Erythroblast (primary cell): ENCODE results near the gene RPS26.

Experiments
- DNase-seq, 2 experiments: peaks; one replicate each; lab custom pipeline; 2025; lab: John Stamatoyannopoulos, UW
- GATA1 ChIP-seq: IDR thresholded peaks from 2 replicates; pipeline ENCODE4 v1.6.1; 2011; ENCODE audit warnings: low read depth, mild to moderate bottlenecking, control low read depth, low read length, moderate library complexity
- POLR2A ChIP-seq: IDR thresholded peaks from 2 replicates; pipeline ENCODE4 v1.6.1; 2011; ENCODE audit warnings: mild to moderate bottlenecking, low read length

The RPS26 gene

DNA sequence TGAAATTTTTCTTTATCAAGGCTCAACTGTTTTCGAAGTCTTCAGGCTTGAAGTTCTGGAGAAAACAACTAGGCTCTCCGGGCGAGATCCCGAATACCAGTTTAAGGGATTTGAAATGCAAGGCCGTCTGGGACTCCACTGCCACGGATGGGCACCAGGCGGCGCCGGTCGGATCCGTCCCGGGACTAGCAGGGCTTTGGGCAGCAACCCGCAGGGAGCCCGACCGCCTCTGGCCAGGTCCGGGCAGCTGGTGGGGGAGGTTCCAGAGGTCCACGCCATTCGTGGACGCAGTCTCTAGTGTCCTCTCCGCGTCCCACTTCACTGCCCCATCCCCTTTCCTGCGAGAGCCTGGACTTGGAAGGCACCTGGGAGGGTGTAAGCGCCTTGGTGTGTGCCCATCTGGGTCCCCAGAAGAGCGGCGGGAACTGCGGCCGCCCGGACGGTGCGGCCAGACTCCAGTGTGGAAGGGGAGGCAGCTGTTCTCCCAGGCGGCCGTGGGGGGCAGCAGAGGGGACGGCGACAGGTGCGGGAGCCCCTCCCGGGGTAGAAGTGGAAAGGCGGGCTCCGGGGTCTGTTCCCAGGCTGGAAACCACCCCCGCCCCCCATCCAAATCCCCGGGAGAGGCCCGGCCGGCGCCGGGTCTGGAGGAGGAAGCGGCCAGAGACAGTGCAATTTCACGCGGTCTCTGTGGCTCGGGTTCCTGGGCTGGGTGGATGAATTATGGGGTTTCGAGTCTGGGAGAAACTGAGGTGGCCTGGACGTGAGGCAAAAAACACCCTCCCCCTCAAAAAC lies 37.4 kb downstream of the RPS26 start:
- DNase-seq: peak; percentile 72 to 79
- TF ChIP-seq POLR2A (no peak), GATA1 (no peak)

DNA sequence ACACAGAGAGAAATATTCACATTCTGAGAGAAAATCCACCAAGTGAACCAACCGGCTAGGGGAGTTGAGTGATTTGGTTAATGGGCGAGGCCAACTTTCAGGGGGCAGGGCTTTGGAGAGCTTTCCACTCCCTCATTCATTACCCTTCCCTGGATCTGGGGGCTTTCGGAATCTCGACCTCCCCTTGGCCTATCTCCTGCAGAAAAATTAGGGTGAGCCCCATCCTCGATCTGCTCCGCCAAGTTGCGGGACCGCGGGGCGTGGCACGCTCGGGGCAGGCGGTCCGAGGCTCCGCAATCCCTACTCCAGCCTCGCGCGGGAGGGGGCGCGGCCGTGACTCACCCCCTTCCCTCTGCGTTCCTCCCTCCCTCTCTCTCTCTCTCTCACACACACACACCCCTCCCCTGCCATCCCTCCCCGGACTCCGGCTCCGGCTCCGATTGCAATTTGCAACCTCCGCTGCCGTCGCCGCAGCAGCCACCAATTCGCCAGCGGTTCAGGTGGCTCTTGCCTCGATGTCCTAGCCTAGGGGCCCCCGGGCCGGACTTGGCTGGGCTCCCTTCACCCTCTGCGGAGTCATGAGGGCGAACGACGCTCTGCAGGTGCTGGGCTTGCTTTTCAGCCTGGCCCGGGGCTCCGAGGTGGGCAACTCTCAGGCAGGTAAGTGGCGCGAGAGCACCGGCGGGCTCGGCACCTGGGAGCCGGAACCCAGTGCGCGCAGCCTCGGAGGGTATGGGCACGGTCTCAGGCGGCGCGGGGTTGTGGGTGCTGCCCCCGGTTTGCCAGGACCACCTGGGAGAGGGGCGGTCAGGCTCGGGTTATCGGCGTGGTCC lies 38.2 kb downstream of the RPS26 start, which contains the start of gene ERBB3:
Gene ERBB3 (plus strand): TSS at position 443 of the 833 bp plus-strand sequence. CDS start 136 bp downstream, at position 579.
- peak; percentile 67 to 85 for DNase-seq
- TF ChIP-seq GATA1 (no peak), POLR2A (no peak)

DNA sequence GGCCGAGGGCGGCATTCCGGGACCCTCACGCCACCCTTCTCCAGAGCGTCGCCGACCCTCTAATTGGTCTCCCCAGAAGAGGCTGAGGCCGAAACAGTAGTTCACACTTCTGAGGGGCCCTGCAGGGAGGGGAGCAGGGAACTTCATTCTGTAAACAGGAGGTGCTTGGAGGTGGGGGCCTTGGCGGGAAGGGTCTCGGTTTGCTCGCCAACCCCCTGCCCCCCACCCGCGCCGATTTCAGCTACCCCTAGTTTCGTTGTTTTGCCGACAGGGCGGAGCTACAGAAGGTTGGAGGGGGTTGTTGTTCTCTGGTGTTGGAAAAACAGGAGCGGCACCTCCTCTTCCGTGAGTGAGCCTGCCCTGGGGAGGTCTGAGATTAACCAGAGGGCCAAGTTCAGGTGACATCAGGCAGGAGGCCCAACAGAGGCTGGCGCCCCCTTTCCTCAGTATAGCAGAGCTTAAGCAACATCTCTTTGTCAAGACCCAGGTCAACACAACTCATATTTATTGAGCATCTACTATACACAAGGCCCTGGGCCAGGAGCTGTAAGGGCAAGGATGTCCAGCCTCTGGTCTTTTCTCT lies 38.9 kb downstream of the RPS26 start:
- TF ChIP-seq GATA1: no peak
- TF ChIP-seq POLR2A: no peak
- DNase-seq: no peak

- no peak for DNase-seq
- no peak for TF ChIP-seq GATA1
- TF ChIP-seq POLR2A: no peak
Measured at GRCh38 chr12:56081393-56082347, 40.0 kb downstream of the RPS26 start.

- TF ChIP-seq GATA1 (no peak), POLR2A (no peak)
- no peak for DNase-seq
Measured at GRCh38 chr12:56082382-56082781, 40.7 kb downstream of the RPS26 start.

- no peak for DNase-seq
- TF ChIP-seq GATA1: no peak
- no peak for TF ChIP-seq POLR2A
Measured at GRCh38 chr12:56082967-56083366, 41.2 kb downstream of the RPS26 start.

DNA sequence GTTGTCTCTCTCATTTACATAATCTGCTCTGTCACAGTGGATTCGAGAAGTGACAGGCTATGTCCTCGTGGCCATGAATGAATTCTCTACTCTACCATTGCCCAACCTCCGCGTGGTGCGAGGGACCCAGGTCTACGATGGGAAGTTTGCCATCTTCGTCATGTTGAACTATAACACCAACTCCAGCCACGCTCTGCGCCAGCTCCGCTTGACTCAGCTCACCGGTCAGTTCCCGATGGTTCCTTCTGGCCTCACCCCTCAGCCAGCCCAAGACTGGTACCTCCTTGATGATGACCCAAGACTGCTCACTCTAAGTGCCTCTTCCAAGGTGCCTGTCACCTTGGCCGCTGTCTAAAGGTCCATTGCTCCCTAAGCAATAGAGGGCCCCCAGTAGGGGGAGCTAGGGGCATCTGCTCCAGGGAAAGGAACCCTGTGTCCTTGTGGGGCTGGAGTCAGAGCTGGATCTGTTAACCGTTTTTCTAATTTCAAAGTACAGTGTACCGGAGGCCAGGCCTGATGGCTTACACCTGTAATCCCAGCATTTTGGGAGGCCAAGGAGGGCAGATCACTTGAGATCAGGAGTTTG lies 43.3 kb downstream of the RPS26 start:
- peak; percentile 45 to 57 for DNase-seq
- TF ChIP-seq POLR2A (no peak), GATA1 (no peak)

GRCh38 chr12:56086096-56086495 lies 44.4 kb downstream of the RPS26 start:
- no peak for DNase-seq
- TF ChIP-seq GATA1 (no peak), POLR2A (no peak)

- TF ChIP-seq POLR2A (no peak), GATA1 (no peak)
- DNase-seq: no peak
Measured at GRCh38 chr12:56086608-56087007, 44.9 kb downstream of the RPS26 start.

DNA sequence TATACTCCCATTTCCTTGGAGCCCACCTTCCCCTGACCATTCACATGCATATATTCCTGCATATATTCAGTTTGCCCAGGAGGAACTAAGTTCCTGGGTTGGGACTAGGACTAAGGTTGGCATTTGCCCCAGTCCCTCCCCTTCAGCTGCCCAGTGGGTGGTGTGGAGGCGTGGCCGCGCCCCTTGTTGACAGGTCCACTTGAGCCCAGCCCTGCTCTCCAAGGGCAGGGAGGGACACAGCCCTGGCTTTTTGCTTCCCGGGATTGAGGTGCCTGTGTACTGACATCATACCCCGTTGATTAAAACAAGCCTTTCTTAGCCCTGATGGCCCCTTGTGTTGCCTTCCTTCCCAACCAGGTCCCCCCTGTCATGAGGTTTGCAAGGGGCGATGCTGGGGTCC lies 45.5 kb downstream of the RPS26 start:
- no peak for TF ChIP-seq POLR2A
- TF ChIP-seq GATA1: no peak
- DNase-seq: no peak
